ENCODE measurements around the gene ATXN2L. TPM values are rescaled to one million over a fixed set of nuclear protein-coding genes. Genes with fewer than 3 reads are reported as not detected.

The ATXN2L gene
- total and polyA plus RNA-seq, 2 of the 13 experiments (the other 11 are each of a cell fraction or from before 2014, with no cell fraction given), result 40.8 to 55.1 TPM

- peak; percentile 44; the same call in 1 of the 2 replicates for TF ChIP-seq KDM3A (CRISPR knock-in tag; IDR thresholded peaks at IDR 0.05; ENCODE audit: low read depth)
- peak; percentile 75; the same call in 1 of the 2 replicates for TF ChIP-seq GABPB1 (CRISPR knock-in tag; IDR thresholded peaks at IDR 0.05)
- TF ChIP-seq PATZ1 (CRISPR knock-in tag; IDR thresholded peaks at IDR 0.05), result peak; percentile 84
- TF ChIP-seq YEATS2 (CRISPR knock-in tag; IDR thresholded peaks at IDR 0.05; ENCODE audit: borderline replicate concordance), result peak; percentile 40; the same call in 1 of the 2 replicates
- peak; percentile 86 for TF ChIP-seq ZNF687 (CRISPR knock-in tag; IDR thresholded peaks at IDR 0.05)
- no peak for TF ChIP-seq ZMYM2 (CRISPR knock-in tag; IDR thresholded peaks at IDR 0.05)
- no peak for TF ChIP-seq ZBTB34 (CRISPR knock-in tag; IDR thresholded peaks at IDR 0.05)
- no peak for TF ChIP-seq ZNF547 (CRISPR knock-in tag; IDR thresholded peaks at IDR 0.05)
- TF ChIP-seq GPBP1L1 (CRISPR knock-in tag; IDR thresholded peaks at IDR 0.05), result no peak
- TF ChIP-seq GATAD1 (CRISPR knock-in tag; IDR thresholded peaks at IDR 0.05), result peak; percentile 41; the same call in 1 of the 2 replicates
- no peak for TF ChIP-seq CENPT (CRISPR knock-in tag; IDR thresholded peaks at IDR 0.05; ENCODE audit: low read depth)
- TF ChIP-seq NCOA2 (CRISPR knock-in tag; IDR thresholded peaks at IDR 0.05), result peak; percentile 23; the same call in 1 of the 2 replicates
- TF ChIP-seq HMGXB3 (CRISPR knock-in tag; IDR thresholded peaks at IDR 0.05; ENCODE audit: borderline replicate concordance), result peak; percentile 41; the same call in 1 of the 2 replicates
- no peak for TF ChIP-seq BRCA1 (CRISPR knock-in tag; IDR thresholded peaks at IDR 0.05)
- no peak for TF ChIP-seq TOE1 (CRISPR knock-in tag; IDR thresholded peaks at IDR 0.05)
Measured at GRCh38 chr16:28865722-28866453, 43.1 kb downstream of the ATXN2L start (continued).
